ENCODE data around the gene COTL1. TPM values are rescaled to one million over a fixed set of nuclear protein-coding genes. Genes with fewer than 3 reads are reported as not detected.
"Not testable (repeated sequence)": the region's sequence is repeated elsewhere in the genome, so short reads cannot be mapped to it uniquely, and the experiment has no call there.

The COTL1 gene
- total and polyA plus RNA-seq, 5 experiments from 2014 or later: 99.1 to 512 (median 341) TPM

- POLR2A ChIA-PET: no interaction called here
These were observed 7.7 kb upstream of the COTL1 start for GRCh38 chr16:84625556-84625955.

GRCh38 chr16:84620913-84621312 is 3.0 kb upstream of the COTL1 start:
- H3K4me3 Mint-ChIP-seq: not testable (repeated sequence)
- POLR2A ChIA-PET: interaction anchor here (0.7 to 3.9 kb wide), 5 partner anchors 12 to 108 kb away, joined by 3 to 34 read pairs (median 4); no protein-coding TSS in a partner anchor

More at GRCh38 chr16:84625556-84625955, 7.7 kb upstream of the COTL1 start:
- Mint-ChIP-seq H3K4me1 (peaks cover 7 to 31% (median 22%) of the 10 kb centered on the region in 4 donors), H3K36me3 (no peaks in the 10 kb centered on the region), H3K27ac (no peak overlapping the region), H3K4me3 (no peak overlapping the region), H3K27me3 (no peaks in the 10 kb centered on the region), H3K9me3 (no peaks in the 10 kb centered on the region)
- ATAC-seq (no peak), DNase-seq (no peak)

GRCh38 chr16:84618581-84619460 is 943 bp upstream of the COTL1 start:
- Mint-ChIP-seq H3K27ac (peak overlapping the region in 4 of 10 donors; percentile 6 to 93 (median 48)), H3K4me3 (peak overlapping the region in 8 of 10 donors; percentile 48 to 97 (median 64)), H3K27me3 (no peaks in the 10 kb centered on the region), H3K9me3 (no peaks in the 10 kb centered on the region), H3K4me1 (peaks cover 29 to 55% (median 46%) of the 10 kb centered on the region in 4 donors), H3K36me3 (peaks cover 0 to 10% (median 6%) of the 10 kb centered on the region in 3 donors)
- ATAC-seq (no peak), DNase-seq (no peak)
- POLR2A ChIA-PET: interaction anchor here (1.0 to 9.8 kb wide), 8 partner anchors 11 to 112 kb away, joined by 3 to 141 read pairs (median 10); no protein-coding TSS in a partner anchor

More at GRCh38 chr16:84620913-84621312, 3.0 kb upstream of the COTL1 start:
- H3K9me3 Mint-ChIP-seq, H3K27me3 Mint-ChIP-seq, DNase-seq, ATAC-seq, H3K36me3 Mint-ChIP-seq: not testable (repeated sequence)
- Mint-ChIP-seq H3K27ac (peak overlapping the region in 2 of 10 donors; percentile 10 to 29), H3K4me1 (peaks cover 13 to 34% (median 25%) of the 10 kb centered on the region in 4 donors)

GRCh38 chr16:84617041-84617790 is 662 bp downstream of the COTL1 start:
- DNase-seq (peak in 7 of 10 donors; percentile 25 to 74 (median 46)), ATAC-seq (peak; percentile 47 to 52)
- Mint-ChIP-seq H3K4me1 (peaks cover 34 to 62% (median 53%) of the 10 kb centered on the region in 4 donors), H3K36me3 (peaks cover 4 to 21% (median 6%) of the 10 kb centered on the region in 3 donors), H3K27me3 (no peaks in the 10 kb centered on the region), H3K9me3 (no peaks in the 10 kb centered on the region), H3K27ac (peak overlapping the region; percentile 82 to 95 (median 92)), H3K4me3 (peak overlapping the region; percentile 90 to 97 (median 96))
- POLR2A ChIA-PET: interaction anchor here (1.0 to 9.8 kb wide), 14 partner anchors 10 to 118 kb away, joined by 3 to 141 read pairs (median 6); no protein-coding TSS in a partner anchor

GRCh38 chr16:84616515-84616914 is 1.4 kb downstream of the COTL1 start:
- H3K4me1 Mint-ChIP-seq: peaks cover 38 to 64% (median 58%) of the 10 kb centered on the region in 4 donors
- peak in 2 of 10 donors; percentile 22 to 41 for DNase-seq
- peak overlapping the region; percentile 90 to 97 (median 96) for H3K4me3 Mint-ChIP-seq
- peaks cover 4 to 28% (median 6%) of the 10 kb centered on the region in 3 donors for H3K36me3 Mint-ChIP-seq
- no peaks in the 10 kb centered on the region for H3K9me3 Mint-ChIP-seq
- peak overlapping the region; percentile 79 to 95 (median 92) for H3K27ac Mint-ChIP-seq
- POLR2A ChIA-PET: interaction anchor here (1.1 to 9.8 kb wide), 10 partner anchors 9 to 119 kb away, joined by 3 to 141 read pairs (median 8); no protein-coding TSS in a partner anchor
- no peaks in the 10 kb centered on the region for H3K27me3 Mint-ChIP-seq
- ATAC-seq: peak; percentile 13 to 27

- DNase-seq: no peak
- POLR2A ChIA-PET: interaction anchor here (0.6 to 9.8 kb wide), 7 partner anchors 8 to 105 kb away, joined by 3 to 141 read pairs (median 16); no protein-coding TSS in a partner anchor
- Mint-ChIP-seq H3K9me3 (no peaks in the 10 kb centered on the region), H3K27me3 (no peaks in the 10 kb centered on the region), H3K4me3 (peak overlapping the region; percentile 78 to 97 (median 92)), H3K27ac (peak overlapping the region; percentile 32 to 92 (median 86)), H3K4me1 (peaks cover 48 to 72% (median 71%) of the 10 kb centered on the region in 4 donors), H3K36me3 (peaks cover 6 to 35% (median 7%) of the 10 kb centered on the region in 3 donors)
- no peak for ATAC-seq
These were observed 2.7 kb downstream of the COTL1 start for GRCh38 chr16:84614968-84615813.

GRCh38 chr16:84614623-84614967 is 3.3 kb downstream of the COTL1 start:
- no peak for DNase-seq
- Mint-ChIP-seq H3K27ac (peak overlapping the region; percentile 46 to 92 (median 86)), H3K4me1 (peaks cover 52 to 77% (median 76%) of the 10 kb centered on the region in 4 donors), H3K9me3 (no peaks in the 10 kb centered on the region), H3K4me3 (peak overlapping the region; percentile 78 to 97 (median 92)), H3K36me3 (peaks cover 6 to 35% (median 11%) of the 10 kb centered on the region in 3 donors), H3K27me3 (no peaks in the 10 kb centered on the region)
- POLR2A ChIA-PET: interaction anchor here (0.6 to 9.8 kb wide), 7 partner anchors 7 to 117 kb away, joined by 3 to 141 read pairs (median 4); no protein-coding TSS in a partner anchor
- no peak for ATAC-seq

- POLR2A ChIA-PET: interaction anchor here (0.6 to 9.8 kb wide), 7 partner anchors 14 to 435 kb away, joined by 3 to 141 read pairs (median 4); no protein-coding TSS in a partner anchor
- ATAC-seq: no peak
- peaks cover 6 to 37% (median 12%) of the 10 kb centered on the region in 3 donors for H3K36me3 Mint-ChIP-seq
- no peak for DNase-seq
- peaks cover 56 to 82% (median 79%) of the 10 kb centered on the region in 4 donors for H3K4me1 Mint-ChIP-seq
- H3K27ac Mint-ChIP-seq: peak overlapping the region; percentile 65 to 92 (median 85)
- H3K9me3 Mint-ChIP-seq: no peaks in the 10 kb centered on the region
- H3K27me3 Mint-ChIP-seq: no peaks in the 10 kb centered on the region
- H3K4me3 Mint-ChIP-seq: peak overlapping the region; percentile 37 to 97 (median 70)
These were observed 3.8 kb downstream of the COTL1 start for GRCh38 chr16:84614073-84614459.

- peaks cover 57 to 82% (median 80%) of the 10 kb centered on the region in 4 donors for H3K4me1 Mint-ChIP-seq
- POLR2A ChIA-PET: interaction anchor here (0.5 to 9.8 kb wide), 8 partner anchors 13 to 435 kb away, joined by 3 to 141 read pairs (median 5); no protein-coding TSS in a partner anchor
- H3K9me3 Mint-ChIP-seq: no peaks in the 10 kb centered on the region
- no peaks in the 10 kb centered on the region for H3K27me3 Mint-ChIP-seq
- ATAC-seq (no peak), DNase-seq (no peak)
- H3K27ac Mint-ChIP-seq: peak overlapping the region; percentile 65 to 92 (median 85)
- peaks cover 6 to 38% (median 12%) of the 10 kb centered on the region in 3 donors for H3K36me3 Mint-ChIP-seq
- H3K4me3 Mint-ChIP-seq: peak overlapping the region; percentile 31 to 97 (median 57)
These were observed 4.3 kb downstream of the COTL1 start for GRCh38 chr16:84613408-84614072.

GRCh38 chr16:84612686-84613085 is 5.2 kb downstream of the COTL1 start:
- Mint-ChIP-seq H3K36me3 (peaks cover 6 to 41% (median 12%) of the 10 kb centered on the region in 3 donors), H3K27ac (peak overlapping the region; percentile 37 to 96 (median 88)), H3K4me3 (peak overlapping the region in 3 of 10 donors; percentile 10 to 97 (median 85))

More at GRCh38 chr16:84612686-84613085, 5.2 kb downstream of the COTL1 start:
- ATAC-seq (no peak), DNase-seq (no peak)
- H3K27me3 Mint-ChIP-seq: no peaks in the 10 kb centered on the region
- no peaks in the 10 kb centered on the region for H3K9me3 Mint-ChIP-seq
- H3K4me1 Mint-ChIP-seq: peaks cover 66 to 89% (median 89%) of the 10 kb centered on the region in 4 donors
- POLR2A ChIA-PET: interaction anchor here (1.0 to 9.8 kb wide), 4 partner anchors 12 to 104 kb away, joined by 3 to 141 read pairs (median 6); partner anchors contain the start of gene KLHL36
